Right lobe of liver (tissue), 6 donors: Measurements from ENCODE around the gene IQCH. TPM values are rescaled to one million over a fixed set of nuclear protein-coding genes. Genes with fewer than 3 reads are reported as not detected.

ENCODE experiments used
- ATAC-seq, 4 donors: fragments of 200-7000 bp; cut with Tn5 transposase; one replicate each; pipeline ENCODE4 v1.9.1; 2020; ENCODE audit warnings: mild to moderate bottlenecking in 4 of 4, moderate library complexity in 4 of 4
- DNase-seq, 3 donors: peaks; one replicate each; pipeline ENCODE4 v3.0.0-alpha.2; 2020
- H3K27ac ChIP-seq, 3 donors: fragments of 200-600 bp; one replicate each; pipeline ENCODE4 v1.8.0; 2022
- H3K27me3 ChIP-seq, 2 donors: fragments of 200-600 bp; one replicate each; pipeline ENCODE4 v1.8.0; 2022
- H3K36me3 ChIP-seq, 4 donors: fragments of 200-600 bp; sonication (generic) in 1 of 4; one replicate each; pipeline versions ENCODE4 v1.5.1 to v1.8.0; 2017 to 2022; ENCODE audit warnings: control low read depth in 1 of 4
- H3K4me1 ChIP-seq, 4 donors: fragments of 200-600 bp; sonication (generic) in 1 of 4; one replicate each; pipeline versions ENCODE4 v1.5.1 to v1.8.0; 2017 to 2022; ENCODE audit warnings: control low read depth in 1 of 4
- H3K4me3 ChIP-seq, 3 donors: fragments of 200-600 bp; one replicate each; pipeline ENCODE4 v1.8.0; 2022
- H3K9me3 ChIP-seq, 4 donors: fragments of 200-600 bp; sonication (generic) in 1 of 4; one replicate each; pipeline versions ENCODE4 v1.5.1 to v1.8.0; 2017 to 2022; ENCODE audit warnings: control low read depth in 1 of 4
- POLR2A ChIP-seq: fragments of 450-650 bp; IDR thresholded peaks from one replicate; pipeline ENCODE4 v1.6.1; 2017; ENCODE audit warnings: antibody characterized with exemption, mild to moderate bottlenecking
- WGBS: methylation state at CpG from one replicate; pipeline ENCODE4 v1.1.6; 2018; ENCODE audit warnings: low coverage, low lambda C conversion rate; ENCODE audit not compliant: insufficient coverage; ENCODE audit errors: missing lambda C conversion rate; 5-methylcytosine and 5-hydroxymethylcytosine counted together
- intact Hi-C, 2 donors: fragments of 100-400 bp; cut with DNase I; formaldehyde crosslinking; loops; one replicate each; pipeline versions ENCODE4 v1.11.2 to v1.14.1; 2022
- total RNA-seq, 6 experiments: library from RNA; depleted of rRNA in 2 of 6; stranded (reverse); fragments of >200 nt in 2 of 6; fragmentation: NEBNext Ultra II Directional in 3 of 6; extraction: Animal tissue kit (Norgen Biotek cat#: 25700) in 3 of 6; gene quantifications; one replicate each; pipeline versions ENCODE4 v1.1.0 to v1.2.4, GENCODE V29; 2016 to 2023
- TF ChIP-seq, protein P1 (sequence below), 4 donors: fragments of 200-600 bp in 3 of 4; fragments of 450-650 bp in 1 of 4; IDR thresholded peaks; one replicate each; pipeline versions ENCODE4 v1.5.1 to v1.8.0; 2016 to 2022; ENCODE audit warnings: antibody characterized with exemption in 4 of 4, mild to moderate bottlenecking in 2 of 4
- donor health status: DM: no; HTN: yes; CAD: no.
- donor health status: DM: no; HTN: no; CAD: no.
- donor health status: DM: no; HTN: no; CAD: no.
- donor health status: DM: no; HTN: yes; CAD: no.
- donor health status: DM: no; HTN: yes; CAD: no.

Gene IQCH
- total RNA-seq, 6 experiments from 2014 or later: 0.91 to 2.3 (median 1.4) TPM

DNA sequence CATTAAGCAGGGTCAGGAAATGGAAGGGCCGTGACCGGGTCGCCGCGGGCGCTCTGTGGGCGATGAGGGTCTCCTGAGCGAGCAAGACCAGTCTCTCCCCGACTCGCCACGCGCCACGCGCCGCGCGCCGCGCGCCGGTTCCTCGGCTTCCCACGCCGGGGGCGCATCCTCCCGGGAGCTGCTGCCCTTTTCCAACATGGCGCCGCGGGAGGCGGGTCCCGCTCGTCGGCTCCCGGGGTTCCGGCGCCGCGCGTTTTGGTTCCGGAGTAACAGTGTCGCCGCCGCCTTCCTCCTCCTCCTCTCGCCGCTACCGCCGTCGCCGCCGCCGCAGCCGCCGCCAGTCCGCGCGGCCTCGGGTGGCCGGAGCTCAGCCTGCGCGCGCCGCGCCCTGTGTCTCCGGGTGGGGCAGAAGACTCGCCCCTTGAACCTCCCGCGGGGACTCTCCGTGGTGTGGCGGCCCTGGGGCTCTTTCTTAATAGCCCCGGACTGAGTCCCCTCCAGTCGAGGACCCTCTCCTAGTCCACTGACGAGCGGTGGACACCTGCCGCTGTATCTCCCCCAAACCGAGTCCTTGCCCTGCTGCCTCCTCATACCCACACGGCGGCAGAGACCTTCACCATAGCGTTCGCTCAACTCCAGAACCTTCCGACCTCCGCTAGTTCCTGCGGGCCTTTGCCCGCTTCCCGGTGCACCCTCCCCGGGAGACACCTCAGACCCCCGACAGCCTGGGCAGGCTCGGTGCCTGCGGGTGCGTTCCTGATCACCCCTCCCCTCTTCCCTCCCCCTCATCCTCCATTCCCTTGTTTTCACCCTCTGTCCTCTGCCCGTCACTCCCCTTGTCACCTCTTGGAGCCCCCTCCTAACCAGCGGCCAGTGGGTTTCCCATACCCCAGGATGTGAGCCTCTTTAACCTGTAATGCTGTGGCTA lies 288.1 kb downstream of the IQCH start, which contains the start of gene MAP2K5:
Gene MAP2K5 (plus strand): TSS at position 284 of the 928 bp plus-strand sequence. CDS start 633 bp downstream, at position 917.
- Histone ChIP-seq H3K27me3 (no peaks in the 10 kb centered on the region), H3K36me3 (peaks cover 0 to 11% (median 0%) of the 10 kb centered on the region in 4 donors), H3K27ac (peak within 1 kb of the TSS; percentile 65 to 70 (median 67)), H3K4me1 (peaks cover 0 to 10% (median 2%) of the 10 kb centered on the region in 4 donors), H3K4me3 (peak within 1 kb of the TSS; percentile 55 to 97 (median 90)), H3K9me3 (no peaks in the 10 kb centered on the region)
- peak; percentile 90 to 93 (median 92) for DNase-seq
- 0% methylated on average over 13 of the region's 91 CpGs for WGBS
- peak; percentile 93 to 96 (median 94) for ATAC-seq
- TF ChIP-seq POLR2A: peak; percentile 73
- TF ChIP-seq, protein P1, sequence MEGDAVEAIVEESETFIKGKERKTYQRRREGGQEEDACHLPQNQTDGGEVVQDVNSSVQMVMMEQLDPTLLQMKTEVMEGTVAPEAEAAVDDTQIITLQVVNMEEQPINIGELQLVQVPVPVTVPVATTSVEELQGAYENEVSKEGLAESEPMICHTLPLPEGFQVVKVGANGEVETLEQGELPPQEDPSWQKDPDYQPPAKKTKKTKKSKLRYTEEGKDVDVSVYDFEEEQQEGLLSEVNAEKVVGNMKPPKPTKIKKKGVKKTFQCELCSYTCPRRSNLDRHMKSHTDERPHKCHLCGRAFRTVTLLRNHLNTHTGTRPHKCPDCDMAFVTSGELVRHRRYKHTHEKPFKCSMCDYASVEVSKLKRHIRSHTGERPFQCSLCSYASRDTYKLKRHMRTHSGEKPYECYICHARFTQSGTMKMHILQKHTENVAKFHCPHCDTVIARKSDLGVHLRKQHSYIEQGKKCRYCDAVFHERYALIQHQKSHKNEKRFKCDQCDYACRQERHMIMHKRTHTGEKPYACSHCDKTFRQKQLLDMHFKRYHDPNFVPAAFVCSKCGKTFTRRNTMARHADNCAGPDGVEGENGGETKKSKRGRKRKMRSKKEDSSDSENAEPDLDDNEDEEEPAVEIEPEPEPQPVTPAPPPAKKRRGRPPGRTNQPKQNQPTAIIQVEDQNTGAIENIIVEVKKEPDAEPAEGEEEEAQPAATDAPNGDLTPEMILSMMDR (IDR thresholded peaks at IDR 0.05): no peak
- intact Hi-C loops: no loop called here

DNA sequence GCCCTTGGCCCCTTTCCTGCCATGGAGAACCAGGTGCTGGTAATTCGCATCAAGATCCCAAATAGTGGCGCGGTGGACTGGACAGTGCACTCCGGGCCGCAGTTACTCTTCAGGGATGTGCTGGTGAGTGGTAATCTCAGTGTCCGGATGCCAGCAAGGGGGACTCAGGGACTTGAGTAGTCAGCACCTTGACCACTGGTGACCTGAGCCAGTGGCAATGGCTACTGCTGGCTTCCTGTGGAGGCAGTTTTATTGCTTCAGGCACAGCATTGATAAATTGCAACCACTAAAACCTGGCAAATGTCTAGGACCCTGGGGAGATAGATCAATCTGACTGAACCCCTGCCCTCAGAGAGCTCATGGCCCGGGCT lies 288.7 kb downstream of the IQCH start:
- ATAC-seq (peak; percentile 22 to 43 (median 34)), DNase-seq (peak in 1 of 3 donors; percentile 48)
- Histone ChIP-seq H3K4me3 (peak overlapping the region; percentile 55 to 97 (median 90)), H3K36me3 (peaks cover 0 to 11% (median 0%) of the 10 kb centered on the region in 4 donors), H3K27ac (peak overlapping the region in 2 of 3 donors; percentile 67 to 70), H3K4me1 (peaks cover 0 to 10% (median 2%) of the 10 kb centered on the region in 4 donors), H3K27me3 (no peaks in the 10 kb centered on the region), H3K9me3 (no peaks in the 10 kb centered on the region)
- intact Hi-C loops: no loop called here
- WGBS: no CpG with 5 or more reads among the region's 7 CpGs
- TF ChIP-seq, protein P1 (IDR thresholded peaks at IDR 0.05): no peak
- TF ChIP-seq POLR2A: no peak

DNA sequence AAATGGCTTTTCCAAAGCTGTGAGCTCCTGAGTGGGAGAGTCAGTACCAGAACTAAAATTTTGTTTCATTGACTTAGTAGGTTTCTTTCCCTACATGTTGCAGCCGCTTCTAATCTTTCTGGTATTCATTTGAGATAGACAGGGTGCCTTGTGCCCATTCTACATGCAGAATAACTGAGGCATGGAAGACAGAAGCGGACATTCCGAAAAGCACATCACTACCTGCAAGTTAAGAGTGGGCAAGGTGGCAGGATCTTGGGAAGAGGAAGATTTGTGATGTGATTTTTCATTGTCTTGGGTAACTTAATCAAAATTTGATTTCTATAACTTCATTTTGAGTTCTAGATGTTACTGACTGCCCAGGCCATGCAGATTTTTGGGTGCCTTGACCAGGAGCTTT lies 289.9 kb downstream of the IQCH start:
- TF ChIP-seq, protein P1 (IDR thresholded peaks at IDR 0.05): no peak
- no peak for TF ChIP-seq POLR2A
- Histone ChIP-seq H3K9me3 (no peaks in the 10 kb centered on the region), H3K4me3 (no peak overlapping the region), H3K27me3 (no peaks in the 10 kb centered on the region), H3K27ac (no peak overlapping the region), H3K36me3 (peaks cover 0 to 11% (median 0%) of the 10 kb centered on the region in 4 donors), H3K4me1 (peaks cover 0 to 10% (median 2%) of the 10 kb centered on the region in 4 donors)
- intact Hi-C loops: no loop called here
- WGBS: 55% methylated on average over 2 of the region's 3 CpGs
- DNase-seq: no peak
- no peak for ATAC-seq

DNA sequence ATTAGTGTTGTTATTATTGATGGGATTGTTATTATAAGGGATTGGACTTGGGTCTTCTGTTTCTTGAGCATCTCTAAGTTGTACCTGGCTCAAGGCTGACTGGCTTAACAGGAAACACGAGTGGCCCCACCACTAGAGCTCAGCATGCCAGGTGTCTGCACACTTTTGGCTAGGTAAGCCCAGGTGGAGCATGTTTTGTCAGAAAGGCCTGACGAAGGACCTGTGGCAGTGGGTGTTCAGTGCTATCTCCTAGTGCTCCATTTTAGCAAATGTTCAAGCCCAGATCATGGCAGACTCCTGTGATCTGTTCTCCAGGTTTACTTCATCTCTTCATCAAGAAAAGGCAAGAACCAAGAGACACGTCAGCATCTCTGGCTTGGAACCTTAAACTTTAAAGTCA lies 291.3 kb downstream of the IQCH start:
- no peaks in the 10 kb centered on the region for H3K9me3 ChIP-seq
- H3K4me1 ChIP-seq: peaks cover 0 to 10% (median 2%) of the 10 kb centered on the region in 4 donors
- intact Hi-C loops: no loop called here
- DNase-seq: no peak
- no peak for TF ChIP-seq POLR2A
- TF ChIP-seq, protein P1 (IDR thresholded peaks at IDR 0.05): no peak
- ATAC-seq: no peak
- H3K4me3 ChIP-seq: no peak overlapping the region
- WGBS: 88% methylated on average over 3 of the region's 3 CpGs
- H3K27ac ChIP-seq: no peak overlapping the region
- peaks cover 0 to 11% (median under 1%) of the 10 kb centered on the region in 4 donors for H3K36me3 ChIP-seq
- no peaks in the 10 kb centered on the region for H3K27me3 ChIP-seq
